DMS79 (cell line): Measurements from ENCODE around the gene RRAGD.

Source experiments
- DNase-seq: peaks from one replicate; lab custom pipeline; 2025; lab: John Stamatoyannopoulos, UW

Gene RRAGD

DNA sequence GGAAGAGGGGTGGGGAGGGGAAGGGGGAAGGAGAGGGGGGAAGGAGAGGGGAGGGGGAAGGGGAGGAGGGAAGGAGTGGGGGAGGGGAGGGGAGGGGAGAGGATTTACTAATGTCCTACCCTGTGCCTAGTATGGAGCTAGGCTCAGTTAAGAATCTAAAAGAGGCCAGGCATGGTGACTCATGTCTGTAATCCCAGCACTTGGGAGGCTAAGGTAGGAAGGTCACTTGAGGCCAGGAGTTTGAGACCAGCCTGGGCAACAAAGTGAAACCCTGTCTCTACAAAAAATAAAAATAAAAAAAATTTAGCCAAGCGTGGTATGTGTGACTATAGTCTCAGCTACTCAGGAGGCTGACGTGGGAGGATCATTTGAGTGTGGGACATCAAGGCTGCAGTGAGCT, 72.5 kb downstream of the RRAGD start:
- DNase-seq, result no peak

DNA sequence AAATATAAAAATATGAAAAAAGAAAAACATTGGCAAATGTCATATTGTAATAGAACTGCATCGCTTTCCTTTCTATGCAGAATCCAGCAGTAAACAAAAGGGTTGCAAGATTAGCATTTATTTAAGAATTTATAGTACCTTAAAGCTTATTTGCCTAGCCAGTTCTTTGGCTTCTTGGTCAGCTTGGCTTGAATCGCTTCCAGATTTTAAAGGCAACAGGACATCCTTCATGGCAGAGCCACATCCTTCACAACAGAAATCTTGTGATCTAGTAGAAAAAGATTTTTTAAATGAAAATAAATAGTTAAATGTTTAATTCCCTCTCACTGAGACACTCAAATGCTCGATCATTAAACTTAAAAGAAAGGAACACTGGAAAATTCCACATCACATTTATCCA, 76.9 kb downstream of the RRAGD start:
- no peak for DNase-seq

DNA sequence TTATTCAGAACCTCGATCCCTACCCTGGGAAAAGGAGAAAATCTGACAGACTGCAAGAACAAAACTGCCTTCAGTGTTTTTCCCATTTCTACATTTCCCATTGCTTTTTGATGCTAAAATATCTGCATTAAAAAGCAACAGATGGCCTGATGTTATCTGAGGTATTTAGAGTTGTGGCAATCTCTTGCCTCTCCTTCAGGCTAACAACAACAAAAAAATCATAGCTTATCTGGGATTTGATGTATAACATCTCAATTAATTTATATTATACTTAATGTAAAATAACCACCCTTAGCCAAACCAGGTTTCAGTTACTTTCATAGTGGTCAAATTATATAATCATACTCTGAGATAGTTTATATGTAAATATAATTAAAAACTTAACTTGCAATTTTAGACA, 81.2 kb downstream of the RRAGD start:
- DNase-seq, result no peak

DNA sequence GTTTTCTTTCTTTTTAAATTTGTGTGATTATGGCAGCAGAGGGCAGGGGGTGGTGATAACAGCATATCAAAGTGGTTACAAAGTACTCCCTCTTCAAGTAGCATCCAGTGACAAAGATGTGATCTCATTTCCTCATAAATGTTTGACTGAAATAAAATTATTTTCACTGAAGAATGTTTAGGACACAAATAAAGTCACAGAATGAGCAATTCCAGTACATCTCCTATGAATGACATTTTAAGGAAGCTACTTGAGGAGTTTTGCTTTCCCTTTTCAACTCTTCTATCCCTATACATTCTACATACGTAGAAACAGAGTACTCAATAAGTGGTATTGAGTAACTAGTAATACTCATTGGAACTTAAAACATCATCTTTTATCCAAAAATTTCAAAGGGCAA, 83.1 kb downstream of the RRAGD start:
- DNase-seq, result no peak

DNA sequence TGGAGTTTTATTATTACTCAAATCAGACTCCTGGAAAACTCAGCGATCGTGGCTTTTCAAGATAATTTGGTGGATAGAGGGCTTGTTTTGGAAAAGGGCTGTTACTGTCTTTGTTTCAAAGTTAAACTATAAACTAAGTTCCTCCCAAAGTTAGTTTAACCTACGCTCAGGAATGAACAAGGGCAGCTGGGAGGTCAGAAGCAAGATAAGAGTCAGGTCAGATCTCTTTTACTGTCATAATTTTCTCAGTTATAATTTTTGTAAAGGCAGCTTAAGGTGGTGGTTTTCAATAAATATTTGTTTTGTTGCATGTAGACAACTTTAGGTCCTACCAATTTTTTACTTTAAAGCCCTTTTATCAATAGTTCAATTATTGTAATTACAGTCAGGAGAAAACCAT, 87.8 kb downstream of the RRAGD start:
- no peak for DNase-seq

DNA sequence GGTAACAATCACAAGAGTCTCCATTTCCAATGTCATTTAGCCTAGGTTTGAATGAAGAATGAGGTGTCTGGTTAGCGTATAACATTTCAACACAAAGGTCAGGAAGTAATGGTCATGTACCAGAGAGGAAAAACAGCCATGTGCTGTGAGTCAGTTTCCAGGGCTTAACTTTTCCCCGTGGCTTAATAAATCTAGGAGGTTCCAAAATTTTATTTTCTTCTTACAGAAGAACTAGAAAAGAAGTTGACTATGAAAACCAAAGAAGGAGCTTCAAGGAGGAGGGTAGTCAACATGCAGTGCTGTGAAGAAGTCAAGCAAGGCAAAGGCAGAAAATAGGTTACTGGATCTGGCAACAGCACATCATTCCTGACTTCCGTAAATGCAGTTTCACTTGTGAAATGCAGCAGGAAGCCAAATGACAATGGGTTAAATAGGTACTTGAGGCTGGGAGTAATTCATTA, 88.5 kb downstream of the RRAGD start:
- no peak for DNase-seq

DNA sequence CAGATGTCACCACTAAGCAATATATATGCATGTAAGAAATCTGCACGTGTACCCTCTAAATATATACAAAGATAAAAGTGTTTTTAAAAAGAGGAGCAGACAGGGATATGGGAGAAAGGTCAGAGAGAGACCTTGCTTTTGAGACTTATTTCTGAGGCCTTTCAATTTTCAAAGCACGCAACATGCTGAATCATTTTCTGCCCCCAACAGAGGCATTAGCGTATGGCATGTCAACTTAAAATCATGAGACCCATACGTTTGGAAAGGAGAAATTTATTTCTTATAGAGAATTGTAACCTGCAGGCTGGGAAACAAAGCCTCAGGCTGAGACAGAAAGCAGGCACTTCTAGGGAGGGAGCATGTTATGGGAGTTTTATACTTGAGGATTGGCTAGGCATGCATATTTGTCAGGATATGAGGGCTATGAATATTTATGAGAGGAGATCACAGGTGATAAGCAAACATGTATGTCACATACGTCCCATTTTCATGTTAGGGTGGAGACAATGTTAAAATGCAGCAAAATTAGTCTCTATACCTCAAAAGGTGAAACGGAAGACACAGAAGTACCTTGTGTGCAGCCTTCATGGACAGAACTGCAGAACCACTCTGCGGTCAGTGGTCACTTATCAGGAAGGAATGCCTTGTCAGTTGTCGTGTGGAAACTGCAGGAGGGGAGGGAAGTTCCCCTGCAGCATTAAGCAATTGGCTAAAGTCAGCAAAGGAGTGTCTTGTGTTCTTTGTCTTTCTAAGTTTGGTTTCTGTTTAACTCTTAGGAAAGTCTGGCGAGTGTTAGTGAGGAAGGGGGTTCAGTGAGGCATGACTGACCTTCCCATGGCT, 90.7 kb downstream of the RRAGD start:
- no peak for DNase-seq

DNA sequence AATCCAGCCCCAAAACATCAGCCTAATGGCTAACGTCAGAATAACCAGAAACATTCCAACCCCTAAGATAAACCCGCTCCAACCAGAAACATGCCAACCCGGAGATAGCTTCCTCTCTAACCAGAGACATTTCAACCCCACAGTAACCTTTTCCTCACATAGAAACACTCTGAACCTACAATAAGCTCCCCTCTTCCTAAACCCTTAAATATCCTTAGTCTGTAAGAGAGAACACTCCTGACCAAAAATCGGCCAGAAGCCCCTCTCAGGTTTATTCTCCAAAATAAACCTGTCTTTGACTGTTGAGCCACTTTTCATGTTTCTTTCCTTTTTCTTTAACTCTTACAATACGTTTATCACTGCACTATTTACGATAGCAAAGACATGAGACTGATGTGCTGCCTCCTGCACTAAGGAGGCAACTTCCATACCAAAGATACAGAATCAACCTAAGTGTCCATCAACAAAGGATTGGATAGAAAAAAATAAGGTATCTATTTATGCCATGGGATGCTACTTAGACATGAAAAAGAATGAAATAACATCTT, 92.0 kb downstream of the RRAGD start:
- DNase-seq, result no peak

DNA sequence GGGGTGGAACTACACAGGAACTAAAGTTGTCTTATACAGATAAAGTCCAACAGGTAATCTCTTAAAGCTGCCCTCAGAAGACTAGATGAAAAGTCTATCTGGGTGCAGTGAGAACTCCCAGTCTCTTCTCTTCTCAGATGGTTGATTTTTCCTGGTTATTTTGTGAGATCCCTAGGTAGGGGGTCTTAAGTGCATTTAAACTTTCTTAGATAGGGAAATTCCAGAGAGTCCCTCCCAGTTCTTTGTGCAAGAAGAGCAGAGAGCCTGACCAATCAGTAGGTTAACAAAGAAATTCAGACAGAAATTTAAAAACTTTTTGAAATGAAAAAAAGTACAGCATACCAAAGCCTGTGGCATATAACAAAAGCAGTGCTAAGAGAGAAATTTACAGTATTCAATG, 95.0 kb downstream of the RRAGD start:
- DNase-seq, result no peak

DNA sequence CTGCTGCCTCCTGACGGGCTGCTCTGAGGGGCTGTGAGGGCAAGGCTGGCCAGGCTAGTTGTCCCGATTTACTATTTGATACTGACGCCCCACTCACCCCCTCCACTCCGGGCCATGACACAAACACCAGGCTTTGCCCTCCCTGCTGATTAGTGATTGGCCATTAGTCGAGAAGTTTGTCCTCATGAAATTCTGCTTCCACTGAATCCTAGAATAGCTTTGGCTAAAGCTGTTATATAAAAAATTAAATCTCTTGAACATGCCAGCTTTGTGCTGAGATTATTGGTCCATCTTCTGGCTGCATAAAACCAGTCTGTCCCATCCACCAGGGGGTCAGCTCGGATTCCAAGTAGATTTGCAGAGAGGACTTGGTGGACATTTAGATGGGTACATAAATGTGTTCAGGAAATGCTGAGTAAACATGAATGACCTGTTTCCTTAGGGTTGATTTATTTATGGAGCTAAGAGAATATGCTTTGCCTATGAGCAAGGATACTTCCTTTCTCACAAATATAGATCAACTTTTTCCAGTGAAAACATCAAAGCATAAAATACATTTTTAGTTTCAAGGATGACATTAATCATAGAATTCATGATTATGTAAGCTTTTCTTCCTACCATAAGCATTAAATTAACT, 96.7 kb downstream of the RRAGD start, which contains the start of gene GABRR2:
Gene GABRR2, minus strand, starts transcription at position 51 of the 637 bp plus-strand sequence. CDS start 134 bp downstream, outside the sequence.
- DNase-seq, result no peak

DNA sequence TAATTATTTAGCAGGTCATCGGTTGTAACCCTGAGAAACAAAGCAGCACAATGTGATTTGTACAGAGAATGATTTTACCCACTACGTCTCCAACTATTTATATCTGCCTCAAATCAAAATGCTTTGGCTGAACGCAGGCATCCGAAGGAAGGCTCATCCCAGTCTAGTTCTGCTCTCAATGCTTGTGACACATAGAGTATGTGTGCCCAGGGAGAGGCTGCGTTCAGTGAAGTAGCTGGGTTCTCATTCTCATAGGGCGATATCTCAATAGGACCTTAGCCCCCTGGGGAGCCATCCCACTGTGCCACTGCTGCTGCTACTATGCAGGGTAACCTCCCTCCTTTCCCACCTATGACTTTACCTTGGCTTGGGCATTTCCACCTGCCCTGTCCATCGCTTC, 97.4 kb downstream of the RRAGD start:
- no peak for DNase-seq
